ENCODE data around the gene RANBP10. TPM values are rescaled to one million over a fixed set of nuclear protein-coding genes. Genes with fewer than 3 reads are reported as not detected.

RANBP10 gene
- total RNA-seq, 6 experiments from 2014 or later, result 15.1 to 38.4 (median 22.7) TPM

- ATAC-seq, result peak in 2 of 4 donors; percentile 36 to 37
- no peak overlapping the region for H3K4me3 ChIP-seq
- WGBS (ENCODE audit: insufficient coverage, low coverage, low lambda C conversion rate, missing lambda C conversion rate), result no CpG with 5 or more reads among the region's 3 CpGs
- H3K27ac ChIP-seq, result no peak overlapping the region
- H3K27me3 ChIP-seq, result no peaks in the 10 kb centered on the region
- no peaks in the 10 kb centered on the region for H3K4me1 ChIP-seq
- TF ChIP-seq POLR2A (IDR thresholded peaks at IDR 0.05) (no peak), CTCF (IDR thresholded peaks at IDR 0.05) (no peak)
- H3K9me3 ChIP-seq, result no peaks in the 10 kb centered on the region
- intact Hi-C loops (cut with DNase I), result no loop called here
- H3K36me3 ChIP-seq, result peaks cover 0 to 16% (median 0%) of the 10 kb centered on the region in 4 donors
- no peak for DNase-seq
These were observed 56.8 kb downstream of the RANBP10 start for GRCh38 chr16:67749436-67750078.

GRCh38 chr16:67748834-67749233 is 57.5 kb downstream of the RANBP10 start:
- Histone ChIP-seq H3K4me1 (no peaks in the 10 kb centered on the region), H3K27ac (no peak overlapping the region), H3K4me3 (no peak overlapping the region), H3K27me3 (no peaks in the 10 kb centered on the region), H3K9me3 (no peaks in the 10 kb centered on the region), H3K36me3 (peaks cover 0 to 20% (median 3%) of the 10 kb centered on the region in 4 donors)
- DNase-seq (no peak), ATAC-seq (peak in 3 of 4 donors; percentile 13 to 22 (median 21))
- 100% methylated on average over 1 of the region's 3 CpGs for WGBS (ENCODE audit: insufficient coverage, low coverage, low lambda C conversion rate, missing lambda C conversion rate)
- TF ChIP-seq CTCF (IDR thresholded peaks at IDR 0.05) (no peak), POLR2A (IDR thresholded peaks at IDR 0.05) (no peak)
- intact Hi-C loops (cut with DNase I), result no loop called here

GRCh38 chr16:67746846-67747245 is 59.5 kb downstream of the RANBP10 start:
- DNase-seq (no peak), ATAC-seq (no peak)
- no peaks in the 10 kb centered on the region for H3K4me1 ChIP-seq
- H3K27ac ChIP-seq, result no peak overlapping the region
- TF ChIP-seq POLR2A (IDR thresholded peaks at IDR 0.05) (no peak), CTCF (IDR thresholded peaks at IDR 0.05) (no peak)
- no peaks in the 10 kb centered on the region for H3K27me3 ChIP-seq
- no peaks in the 10 kb centered on the region for H3K9me3 ChIP-seq
- intact Hi-C loops (cut with DNase I), result no loop called here
- H3K4me3 ChIP-seq, result no peak overlapping the region
- H3K36me3 ChIP-seq, result peaks cover 0 to 25% (median 7%) of the 10 kb centered on the region in 4 donors

GRCh38 chr16:67741118-67741517 is 65.2 kb downstream of the RANBP10 start:
- Histone ChIP-seq H3K36me3 (peaks cover 0 to 35% (median 7%) of the 10 kb centered on the region in 4 donors), H3K4me1 (no peaks in the 10 kb centered on the region), H3K27ac (no peak overlapping the region), H3K4me3 (no peak overlapping the region), H3K9me3 (no peaks in the 10 kb centered on the region), H3K27me3 (no peaks in the 10 kb centered on the region)
- DNase-seq, result no peak
- TF ChIP-seq CTCF (IDR thresholded peaks at IDR 0.05) (no peak), POLR2A (IDR thresholded peaks at IDR 0.05) (no peak)
- intact Hi-C loops (cut with DNase I), result no loop called here
- peak in 3 of 4 donors; percentile 20 to 68 (median 28) for ATAC-seq
- WGBS (ENCODE audit: insufficient coverage, low coverage, low lambda C conversion rate, missing lambda C conversion rate), result 60% methylated on average over 1 of the region's 4 CpGs

Measured in right lobe of liver (tissue), 6 donors.